A673 (cell line): ENCODE measurements around the gene CUL4A. TPM values are rescaled to one million over a fixed set of nuclear protein-coding genes. Genes with fewer than 3 reads are reported as not detected.

ENCODE experiments used
- BruUV-seq: library from RNA; stranded (reverse); fragments of 400-500 nt; replicated peaks from 2 replicates; lab custom pipeline; 2021; lab: Mats Ljungman, UMichigan
- CTCF ChIA-PET: fragments of 300-600 bp; sonication (Branson Sonifier 250); formaldehyde crosslinking; loops from one replicate; lab custom pipeline; 2022; ENCODE audit warnings: antibody characterized with exemption; lab: Charles Lee
- POLR2A ChIA-PET: fragments of 300-600 bp; sonication (Branson Sonifier 250); formaldehyde crosslinking; loops from one replicate; lab custom pipeline; 2022; ENCODE audit warnings: antibody characterized with exemption; ENCODE audit not compliant: low non-redundant PET; lab: Charles Lee
- DNase-seq: peaks from one replicate; pipeline ENCODE4 v3.0.0-alpha.2; 2015; ENCODE audit warnings: low spot score
- H3K27ac ChIP-seq: fragments of 200-600 bp; sonication (generic); 2 replicates; pipeline ENCODE4 v1.5.1; 2016; ENCODE audit warnings: mixed run types, low read depth, mild to moderate bottlenecking, mixed read lengths, antibody characterized with exemption, low read length; ENCODE audit not compliant: poor library complexity, severe bottlenecking
- H3K27me3 ChIP-seq: fragments of 200-600 bp; sonication (generic); replicated peaks from 2 replicates; pipeline ENCODE4 v1.6.1; 2017; ENCODE audit warnings: mixed run types, low read depth, mild to moderate bottlenecking, mixed read lengths, antibody characterized with exemption, low read length; ENCODE audit not compliant: insufficient read depth, poor library complexity
- H3K36me3 ChIP-seq: fragments of 200-600 bp; sonication (generic); 2 replicates; pipeline ENCODE4 v1.6.1; 2016; ENCODE audit warnings: mixed run types, mild to moderate bottlenecking, mixed read lengths, antibody characterized with exemption, low read length; ENCODE audit not compliant: insufficient read depth, poor library complexity, severe bottlenecking
- H3K4me1 ChIP-seq: fragments of 200-600 bp; sonication (generic); 2 replicates; pipeline ENCODE4 v1.6.1; 2017; ENCODE audit warnings: mixed run types, mild to moderate bottlenecking, mixed read lengths, antibody characterized with exemption, low read length; ENCODE audit not compliant: insufficient read depth, poor library complexity, severe bottlenecking
- H3K4me3 ChIP-seq: fragments of 200-600 bp; sonication (generic); 2 replicates; pipeline ENCODE4 v1.5.1; 2016; ENCODE audit warnings: low read depth, mixed run types, mild to moderate bottlenecking, mixed read lengths, low read length; ENCODE audit not compliant: poor library complexity, severe bottlenecking
- H3K9me3 ChIP-seq: fragments of 200-600 bp; sonication (generic); 2 replicates; pipeline ENCODE4 v1.6.1; 2016; ENCODE audit warnings: mixed run types, low read depth, mild to moderate bottlenecking, mixed read lengths, antibody characterized with exemption, low read length; ENCODE audit not compliant: poor library complexity, severe bottlenecking
- EZH2 ChIP-seq: fragments of 200-600 bp; sonication (generic); IDR thresholded peaks from 2 replicates; pipeline ENCODE4 v1.6.1; 2017; ENCODE audit warnings: borderline replicate concordance, low read depth, mild to moderate bottlenecking, mixed read lengths, antibody characterized with exemption, low read length; ENCODE audit not compliant: poor library complexity, severe bottlenecking
- intact Hi-C: fragments of 100-400 bp; cut with micrococcal nuclease; formaldehyde crosslinking; loops from one replicate; pipeline ENCODE4 v1.10.0; 2022; ENCODE audit not compliant: unreplicated experiment
- total RNA-seq: library from RNA; stranded (reverse); gene quantifications from 2 replicates; pipeline ENCODE4 v1.2.3, GENCODE V29; 2021
- TF ChIP-seq, protein P1 (sequence below): fragments of 300-800, 200-600 bp; sonication (generic); conservative IDR thresholded peaks from 2 replicates; pipeline ENCODE4 v1.5.1; 2017; ENCODE audit warnings: low read depth, mild to moderate bottlenecking, antibody characterized with exemption, low read length, moderate library complexity, mixed read lengths

CUL4A gene
- total RNA-seq, 1 experiment from 2014 or later: 87.5 TPM

DNA sequence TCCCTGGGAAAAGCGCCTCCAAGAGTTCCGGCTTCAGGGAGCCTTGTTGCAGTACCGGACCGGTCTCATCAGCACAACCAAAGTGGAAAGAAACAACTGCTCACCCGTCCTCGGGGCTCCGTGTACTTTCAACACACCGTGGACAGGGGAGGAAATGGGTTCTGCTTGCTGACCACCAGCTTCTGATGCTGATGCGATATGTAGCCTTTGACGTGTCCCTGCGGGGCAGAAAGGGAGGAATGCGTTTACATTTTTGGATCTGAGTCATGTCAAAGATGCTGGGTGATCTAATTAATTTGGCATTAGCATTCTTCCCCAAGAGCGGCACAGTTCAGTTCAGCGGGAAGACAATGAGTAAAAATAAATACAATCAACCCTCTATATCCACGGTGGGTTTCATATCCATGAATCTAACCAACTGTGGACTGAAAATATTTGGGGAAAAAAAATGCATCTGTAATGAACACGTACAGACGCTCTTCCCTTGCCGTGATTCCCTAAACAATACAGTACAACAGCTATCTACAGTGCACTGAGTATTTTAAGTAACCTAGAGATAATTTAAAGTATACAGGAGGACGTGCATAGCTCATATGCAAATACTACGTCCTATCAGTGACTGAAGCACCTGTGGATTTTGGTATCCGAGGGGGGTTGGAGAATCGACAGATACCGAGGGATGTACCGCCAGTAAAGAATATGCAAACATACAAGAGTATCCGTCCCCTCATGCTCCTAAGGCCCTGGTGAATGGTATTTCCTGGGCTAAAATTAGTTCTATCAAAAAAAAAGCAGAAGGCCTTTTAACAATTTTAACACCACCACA, 31.1 kb upstream of the CUL4A start:
- BruUV-seq: no TSS peak
- DNase-seq: no peak
- no peak overlapping the region for H3K27ac ChIP-seq
- no peak overlapping the region for H3K4me3 ChIP-seq
- no peaks in the 10 kb centered on the region for H3K4me1 ChIP-seq
- H3K27me3 ChIP-seq: no peaks in the 10 kb centered on the region
- intact Hi-C loops: no loop called here
- TF ChIP-seq EZH2: no peak
- TF ChIP-seq, protein P1, sequence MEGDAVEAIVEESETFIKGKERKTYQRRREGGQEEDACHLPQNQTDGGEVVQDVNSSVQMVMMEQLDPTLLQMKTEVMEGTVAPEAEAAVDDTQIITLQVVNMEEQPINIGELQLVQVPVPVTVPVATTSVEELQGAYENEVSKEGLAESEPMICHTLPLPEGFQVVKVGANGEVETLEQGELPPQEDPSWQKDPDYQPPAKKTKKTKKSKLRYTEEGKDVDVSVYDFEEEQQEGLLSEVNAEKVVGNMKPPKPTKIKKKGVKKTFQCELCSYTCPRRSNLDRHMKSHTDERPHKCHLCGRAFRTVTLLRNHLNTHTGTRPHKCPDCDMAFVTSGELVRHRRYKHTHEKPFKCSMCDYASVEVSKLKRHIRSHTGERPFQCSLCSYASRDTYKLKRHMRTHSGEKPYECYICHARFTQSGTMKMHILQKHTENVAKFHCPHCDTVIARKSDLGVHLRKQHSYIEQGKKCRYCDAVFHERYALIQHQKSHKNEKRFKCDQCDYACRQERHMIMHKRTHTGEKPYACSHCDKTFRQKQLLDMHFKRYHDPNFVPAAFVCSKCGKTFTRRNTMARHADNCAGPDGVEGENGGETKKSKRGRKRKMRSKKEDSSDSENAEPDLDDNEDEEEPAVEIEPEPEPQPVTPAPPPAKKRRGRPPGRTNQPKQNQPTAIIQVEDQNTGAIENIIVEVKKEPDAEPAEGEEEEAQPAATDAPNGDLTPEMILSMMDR: no peak
- ChIA-PET POLR2A (no interaction called here), CTCF (no interaction called here)
- H3K9me3 ChIP-seq: no peaks in the 10 kb centered on the region
- peaks cover 69% of the 10 kb centered on the region for H3K36me3 ChIP-seq

DNA sequence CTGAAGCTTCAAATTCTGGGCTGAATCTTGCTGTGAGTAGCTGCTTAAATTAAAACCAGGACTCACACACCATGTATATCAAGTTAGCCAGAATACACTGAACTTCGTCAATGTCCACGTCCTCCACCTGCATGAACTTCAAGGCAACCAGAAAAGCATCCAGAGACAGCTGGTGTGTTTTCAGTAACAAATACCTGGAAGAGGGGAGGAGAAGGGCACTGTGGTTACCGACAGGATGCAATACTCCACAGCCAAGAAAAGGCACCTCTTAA, 30.6 kb upstream of the CUL4A start:
- H3K4me3 ChIP-seq: no peak overlapping the region
- peaks cover 74% of the 10 kb centered on the region for H3K36me3 ChIP-seq
- ChIA-PET CTCF (no interaction called here), POLR2A (no interaction called here)
- no peak for TF ChIP-seq EZH2
- TF ChIP-seq, protein P1: no peak
- H3K9me3 ChIP-seq: no peaks in the 10 kb centered on the region
- H3K27ac ChIP-seq: no peak overlapping the region
- H3K27me3 ChIP-seq: no peaks in the 10 kb centered on the region
- no TSS peak for BruUV-seq
- intact Hi-C loops: no loop called here
- no peaks in the 10 kb centered on the region for H3K4me1 ChIP-seq
- no peak for DNase-seq

DNA sequence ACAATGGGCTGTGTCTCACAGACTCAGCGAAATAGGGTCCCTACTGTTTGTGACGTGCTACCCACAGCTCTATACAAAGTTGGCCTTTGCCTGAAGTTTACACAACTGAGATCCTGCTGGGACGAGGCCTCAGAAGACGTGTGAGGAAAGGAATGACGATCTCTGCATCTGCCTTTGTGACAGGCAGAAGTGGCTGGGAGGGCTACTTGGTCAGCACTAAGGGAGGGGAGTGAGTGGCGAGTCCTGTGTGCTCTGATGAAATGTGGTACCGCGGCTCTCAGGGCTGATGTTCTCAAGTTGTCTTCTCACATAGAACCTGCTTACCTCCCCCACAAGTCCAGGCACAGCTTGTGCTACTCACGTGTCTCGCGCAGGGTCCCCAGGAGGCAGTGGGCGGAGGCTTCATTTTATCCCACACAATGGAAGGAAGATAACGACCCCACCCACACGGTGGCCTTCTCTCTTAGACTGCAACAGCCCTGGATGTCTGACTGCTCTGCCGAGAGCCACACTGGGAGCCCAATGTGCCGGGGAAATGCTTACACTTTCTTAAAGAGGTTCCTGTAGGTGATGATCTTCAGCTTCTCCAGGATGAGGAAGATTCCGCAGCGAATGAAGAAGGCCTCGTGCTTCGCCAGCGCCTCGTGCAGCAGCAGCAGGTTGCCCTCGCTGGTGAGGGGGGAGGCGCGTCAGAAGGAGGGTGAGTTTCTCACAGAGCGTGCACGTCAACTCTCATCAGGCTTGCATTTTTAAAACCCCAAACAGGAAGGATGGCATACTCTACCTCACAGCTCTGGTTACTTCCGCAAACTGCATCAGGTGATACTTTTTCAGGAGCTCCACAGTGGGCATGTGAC, 29.8 kb upstream of the CUL4A start:
- Histone ChIP-seq H3K36me3 (peaks cover 74% of the 10 kb centered on the region), H3K9me3 (no peaks in the 10 kb centered on the region), H3K4me1 (no peaks in the 10 kb centered on the region), H3K4me3 (no peak overlapping the region), H3K27ac (no peak overlapping the region), H3K27me3 (no peaks in the 10 kb centered on the region)
- intact Hi-C loops: no loop called here
- CTCF ChIA-PET: no interaction called here
- TF ChIP-seq EZH2: no peak
- TF ChIP-seq, protein P1: no peak
- POLR2A ChIA-PET: interaction anchor here (0.6 kb wide), 1 partner anchor 15 kb away, joined by 4 read pairs; no protein-coding TSS in a partner anchor
- no peak for DNase-seq
- no TSS peak for BruUV-seq
